Progenitor cell of endocrine pancreas (in vitro differentiated cells): Measurements from ENCODE around the gene TSSC4. TPM values are rescaled to one million over a fixed set of nuclear protein-coding genes. Genes with fewer than 3 reads are reported as not detected.

Source experiments
- DNase-seq: peaks from one replicate; pipeline ENCODE4 v3.0.0; 2021; ENCODE audit warnings: low spot score; ENCODE audit not compliant: unreplicated experiment
- H3K27ac Mint-ChIP-seq: 2 replicates; pipeline ENCODE4 v1.8.0; 2021; ENCODE audit warnings: mild to moderate bottlenecking, moderate library complexity, mixed read lengths
- H3K27me3 Mint-ChIP-seq: 2 replicates; pipeline ENCODE4 v1.8.0; 2021; ENCODE audit warnings: mixed read lengths
- H3K36me3 Mint-ChIP-seq: 2 replicates; pipeline ENCODE4 v1.8.0; 2022; ENCODE audit warnings: mixed read lengths; ENCODE audit not compliant: insufficient read depth
- H3K4me1 Mint-ChIP-seq: 2 replicates; pipeline ENCODE4 v1.8.0; 2021; ENCODE audit warnings: low read depth, mixed read lengths
- H3K4me3 Mint-ChIP-seq: 2 replicates; pipeline ENCODE4 v1.8.0; 2021; ENCODE audit warnings: low read depth, mild to moderate bottlenecking, moderate library complexity, mixed read lengths
- H3K9me3 Mint-ChIP-seq: 2 replicates; pipeline ENCODE4 v1.8.0; 2021; ENCODE audit warnings: low read depth, mixed read lengths
- CTCF ChIP-seq: fragments of 200-600 bp; sonication (generic); IDR thresholded peaks from one replicate; pipeline ENCODE4 v1.5.0; 2021; ENCODE audit warnings: antibody characterized with exemption, mild to moderate bottlenecking; ENCODE audit not compliant: unreplicated experiment
- total RNA-seq: library from RNA; stranded (reverse); gene quantifications from 2 replicates; pipeline ENCODE4 v1.2.1, GENCODE V29; 2021

The TSSC4 gene
- total RNA-seq, 1 donor from 2014 or later: 50.2 TPM

GRCh38 chr11:2358754-2359442 lies 41.7 kb upstream of the TSSC4 start:
- no peak overlapping the region for H3K4me3 Mint-ChIP-seq
- no peaks in the 10 kb centered on the region for H3K4me1 Mint-ChIP-seq
- no peaks in the 10 kb centered on the region for H3K36me3 Mint-ChIP-seq
- peaks cover 36% of the 10 kb centered on the region for H3K27me3 Mint-ChIP-seq
- TF ChIP-seq CTCF: no peak
- H3K9me3 Mint-ChIP-seq: peaks cover 4% of the 10 kb centered on the region
- no peak overlapping the region for H3K27ac Mint-ChIP-seq
- DNase-seq: no peak

GRCh38 chr11:2359557-2359956 lies 41.0 kb upstream of the TSSC4 start:
- no peaks in the 10 kb centered on the region for H3K36me3 Mint-ChIP-seq
- no peak overlapping the region for H3K27ac Mint-ChIP-seq
- no peaks in the 10 kb centered on the region for H3K4me1 Mint-ChIP-seq
- peaks cover 34% of the 10 kb centered on the region for H3K27me3 Mint-ChIP-seq
- H3K9me3 Mint-ChIP-seq: peaks cover 4% of the 10 kb centered on the region
- no peak for DNase-seq
- no peak overlapping the region for H3K4me3 Mint-ChIP-seq
- no peak for TF ChIP-seq CTCF

- H3K27ac Mint-ChIP-seq: no peak overlapping the region
- no peak overlapping the region for H3K4me3 Mint-ChIP-seq
- peaks cover 36% of the 10 kb centered on the region for H3K27me3 Mint-ChIP-seq
- H3K9me3 Mint-ChIP-seq: peaks cover 4% of the 10 kb centered on the region
- no peak for TF ChIP-seq CTCF
- no peaks in the 10 kb centered on the region for H3K4me1 Mint-ChIP-seq
- DNase-seq: no peak
- H3K36me3 Mint-ChIP-seq: no peaks in the 10 kb centered on the region
These were observed 40.4 kb upstream of the TSSC4 start for GRCh38 chr11:2360081-2360642.

- TF ChIP-seq CTCF: no peak
- no peaks in the 10 kb centered on the region for H3K36me3 Mint-ChIP-seq
- peaks cover 2% of the 10 kb centered on the region for H3K9me3 Mint-ChIP-seq
- DNase-seq: no peak
- no peak overlapping the region for H3K4me3 Mint-ChIP-seq
- no peaks in the 10 kb centered on the region for H3K4me1 Mint-ChIP-seq
- H3K27ac Mint-ChIP-seq: no peak overlapping the region
- peaks cover 35% of the 10 kb centered on the region for H3K27me3 Mint-ChIP-seq
These were observed 39.0 kb upstream of the TSSC4 start for GRCh38 chr11:2361565-2361964.

GRCh38 chr11:2362414-2362813 lies 38.1 kb upstream of the TSSC4 start:
- Mint-ChIP-seq H3K4me3 (no peak overlapping the region), H3K27me3 (peaks cover 32% of the 10 kb centered on the region), H3K27ac (no peak overlapping the region)

More at GRCh38 chr11:2362414-2362813, 38.1 kb upstream of the TSSC4 start:
- TF ChIP-seq CTCF: no peak
- H3K4me1 Mint-ChIP-seq: peaks cover under 1% of the 10 kb centered on the region
- no peaks in the 10 kb centered on the region for H3K9me3 Mint-ChIP-seq
- H3K36me3 Mint-ChIP-seq: no peaks in the 10 kb centered on the region
- no peak for DNase-seq
